Endothelial cell (in vitro differentiated cells): ENCODE results near the gene MYCBP2. TPM values are rescaled to one million over a fixed set of nuclear protein-coding genes. Genes with fewer than 3 reads are reported as not detected.

Source experiments
- DNase-seq: peaks from one replicate; pipeline ENCODE4 v3.0.0; 2021; ENCODE audit warnings: low spot score
- H3K27ac Mint-ChIP-seq: one replicate; pipeline ENCODE4 v1.8.0; 2021; ENCODE audit warnings: mixed read lengths, inconsistent platforms; ENCODE audit not compliant: unreplicated experiment
- H3K27me3 Mint-ChIP-seq: one replicate; pipeline ENCODE4 v1.8.0; 2021; ENCODE audit warnings: mild to moderate bottlenecking, moderate library complexity, mixed read lengths, inconsistent platforms; ENCODE audit not compliant: unreplicated experiment
- H3K36me3 Mint-ChIP-seq: one replicate; pipeline ENCODE4 v1.8.0; 2021; ENCODE audit warnings: mild to moderate bottlenecking, low read depth, mixed read lengths, inconsistent platforms; ENCODE audit not compliant: unreplicated experiment
- H3K4me1 Mint-ChIP-seq: one replicate; pipeline ENCODE4 v1.8.0; 2021; ENCODE audit warnings: mild to moderate bottlenecking, mixed read lengths, inconsistent platforms; ENCODE audit not compliant: unreplicated experiment
- H3K4me3 Mint-ChIP-seq: one replicate; pipeline ENCODE4 v1.8.0; 2021; ENCODE audit warnings: mild to moderate bottlenecking, mixed read lengths, inconsistent platforms; ENCODE audit not compliant: unreplicated experiment
- H3K9me3 Mint-ChIP-seq: one replicate; pipeline ENCODE4 v1.8.0; 2021; ENCODE audit warnings: mixed read lengths, inconsistent platforms; ENCODE audit not compliant: unreplicated experiment
- CTCF ChIP-seq: fragments of 200-600 bp; sonication (generic); IDR thresholded peaks from one replicate; pipeline ENCODE4 v1.5.0; 2021; ENCODE audit warnings: antibody characterized with exemption; ENCODE audit not compliant: unreplicated experiment
- long read RNA-seq: library from polyadenylated mRNA; unstranded; transcript quantifications from one replicate; pipeline ENCODE4 v2.0.0, GENCODE V29; 2020; ENCODE audit not compliant: unreplicated experiment
- total RNA-seq: library from RNA; stranded (reverse); fragmentation: NEBNext Ultra II Directional; extraction: Animal tissue kit (Norgen Biotek cat#: 25700); gene quantifications from one replicate; pipeline ENCODE4 v1.2.1, GENCODE V29; 2021; ENCODE audit not compliant: unreplicated experiment

The MYCBP2 gene
- total RNA-seq = 94.7 TPM
- long read RNA-seq, partial matches to known transcripts = 1 of 1 reads
- long read RNA-seq, other reads (novel, unspliced or antisense) = 0 of 1 reads

GRCh38 chr13:77326905-77327604 lies at the start of gene MYCBP2:
TSS of gene MYCBP2 (minus strand) at chr13:77327094. CDS start at chr13:77326775, 319 bp downstream.
- peak within 1 kb of the TSS; percentile 97 for H3K4me3 Mint-ChIP-seq
- DNase-seq = peak; percentile 97
- peak within 1 kb of the TSS; percentile 80 for H3K27ac Mint-ChIP-seq
- H3K27me3 Mint-ChIP-seq = peaks cover 16% of the 10 kb centered on the region
- no peaks in the 10 kb centered on the region for H3K9me3 Mint-ChIP-seq
- H3K36me3 Mint-ChIP-seq = no peaks in the 10 kb centered on the region
- peaks cover 55% of the 10 kb centered on the region for H3K4me1 Mint-ChIP-seq
- no peak for TF ChIP-seq CTCF

- Mint-ChIP-seq H3K27me3 (no peaks in the 10 kb centered on the region), H3K27ac (no peak overlapping the region), H3K36me3 (no peaks in the 10 kb centered on the region), H3K4me3 (no peak overlapping the region), H3K4me1 (no peaks in the 10 kb centered on the region), H3K9me3 (no peaks in the 10 kb centered on the region)
- DNase-seq = no peak
- no peak for TF ChIP-seq CTCF
Measured at GRCh38 chr13:77375560-77376108, 48.7 kb upstream of the MYCBP2 start.

GRCh38 chr13:77374786-77375185 lies 47.9 kb upstream of the MYCBP2 start:
- Mint-ChIP-seq H3K27ac (no peak overlapping the region), H3K4me3 (no peak overlapping the region), H3K9me3 (no peaks in the 10 kb centered on the region), H3K4me1 (no peaks in the 10 kb centered on the region), H3K27me3 (no peaks in the 10 kb centered on the region), H3K36me3 (no peaks in the 10 kb centered on the region)
- DNase-seq = no peak
- TF ChIP-seq CTCF = no peak

- Mint-ChIP-seq H3K36me3 (no peaks in the 10 kb centered on the region), H3K9me3 (no peaks in the 10 kb centered on the region), H3K4me3 (no peak overlapping the region), H3K27me3 (no peaks in the 10 kb centered on the region), H3K4me1 (no peaks in the 10 kb centered on the region), H3K27ac (no peak overlapping the region)
- no peak for TF ChIP-seq CTCF
- DNase-seq = no peak
Measured at GRCh38 chr13:77374339-77374738, 47.4 kb upstream of the MYCBP2 start.

- no peak for TF ChIP-seq CTCF
- DNase-seq = no peak
- Mint-ChIP-seq H3K27ac (no peak overlapping the region), H3K4me1 (no peaks in the 10 kb centered on the region), H3K27me3 (no peaks in the 10 kb centered on the region), H3K9me3 (no peaks in the 10 kb centered on the region), H3K4me3 (no peak overlapping the region), H3K36me3 (no peaks in the 10 kb centered on the region)
Measured at GRCh38 chr13:77373502-77373901, 46.6 kb upstream of the MYCBP2 start.
